H1 (cell line): ENCODE results near the gene TSN. TPM values are rescaled to one million over a fixed set of nuclear protein-coding genes. Genes with fewer than 3 reads are reported as not detected.

Experiments
- CTCF ChIA-PET: fragments of 300-600 bp; sonication (Branson Sonifier 250); formaldehyde crosslinking; loops from one replicate; lab custom pipeline; 2021; ENCODE audit not compliant: partially characterized antibody; lab: Charles Lee
- POLR2A ChIA-PET: fragments of 300-600 bp; sonication (Branson Sonifier 250); formaldehyde crosslinking; loops from one replicate; lab custom pipeline; 2021; ENCODE audit warnings: inconsistent platforms; ENCODE audit not compliant: partially characterized antibody; lab: Charles Lee
- DNase-seq, 2 experiments: peaks; one replicate each; pipeline versions ENCODE4 v3.0.0 to v3.0.0-alpha.2; 2010 to 2022; ENCODE audit warnings: low spot score in 2 of 2, low read depth in 1 of 2, mixed read lengths in 1 of 2
- FAIRE-seq: peaks from 2 replicates; lab custom pipeline; 2011; peaks lifted over from hg19 to GRCh38; lab: Jason Lieb, UNC
- H2AFZ ChIP-seq: 2 replicates; pipeline ENCODE4 v1.8.1; 2012; ENCODE audit warnings: low read length, inconsistent platforms
- H2AK5ac ChIP-seq: 2 replicates; pipeline ENCODE4 v1.6.1; 2013; ENCODE audit warnings: low read depth, low read length
- H2BK120ac ChIP-seq: replicated peaks from 2 replicates; pipeline ENCODE3; 2013; ENCODE audit warnings: low read depth, low read length, inconsistent platforms
- H2BK12ac ChIP-seq: 2 replicates; pipeline ENCODE4 v1.6.1; 2013; ENCODE audit warnings: low read depth, low read length
- H2BK15ac ChIP-seq: 2 replicates; pipeline ENCODE4 v1.6.1; 2013; ENCODE audit warnings: low read length
- H2BK20ac ChIP-seq: 2 replicates; pipeline ENCODE4 v1.6.1; 2013; ENCODE audit warnings: low read length
- H2BK5ac ChIP-seq: 2 replicates; pipeline ENCODE4 v1.6.1; 2013; ENCODE audit warnings: low read depth, low read length
- H3K14ac ChIP-seq: 2 replicates; pipeline ENCODE4 v1.6.1; 2013; ENCODE audit warnings: inconsistent platforms; ENCODE audit not compliant: insufficient read length
- H3K18ac ChIP-seq: 2 replicates; pipeline ENCODE4 v1.6.1; 2013; ENCODE audit warnings: low read length; ENCODE audit errors: extremely low read depth
- H3K23ac ChIP-seq: 2 replicates; pipeline ENCODE4 v1.6.1; 2013; ENCODE audit warnings: inconsistent platforms; ENCODE audit not compliant: insufficient read length
- H3K23me2 ChIP-seq: 2 replicates; pipeline ENCODE4 v1.6.1; 2013; ENCODE audit warnings: low read depth, low read length
- H3K27ac ChIP-seq: 2 replicates; pipeline ENCODE4 v1.6.1; 2011; ENCODE audit warnings: low read depth, low read length, inconsistent platforms
- H3K27me3 ChIP-seq, 4 experiments: replicated peaks in 1 of 4; 1 replicate in 1 of 4; 2 replicates in 3 of 4; pipeline versions ENCODE4 v1.6.1 to v1.8.1; 2011 to 2013; ENCODE audit warnings: low read length in 3 of 4, mild to moderate bottlenecking in 3 of 4, inconsistent platforms in 2 of 4, mixed read lengths in 2 of 4, moderate library complexity in 1 of 4; ENCODE audit not compliant: control insufficient read depth in 3 of 4, insufficient read depth in 3 of 4; ENCODE audit errors: extremely low read depth in 1 of 4
- H3K36me3 ChIP-seq, 4 experiments: 2 replicates each; pipeline versions ENCODE4 v1.6.1 to v1.8.1; 2011 to 2013; ENCODE audit warnings: mild to moderate bottlenecking in 4 of 4, low read length in 3 of 4, moderate library complexity in 2 of 4, control low read depth in 1 of 4, inconsistent platforms in 1 of 4; ENCODE audit not compliant: insufficient read depth in 4 of 4, control insufficient read depth in 2 of 4
- H3K4ac ChIP-seq: replicated peaks from 2 replicates; pipeline ENCODE3; 2013; ENCODE audit warnings: low read length, low read depth, mixed read lengths, inconsistent platforms; ENCODE audit not compliant: insufficient read length
- H3K4me1 ChIP-seq, 4 experiments: replicated peaks in 1 of 4; 1 replicate in 1 of 4; 2 replicates in 3 of 4; pipeline versions ENCODE4 v1.6.1 to v1.8.1; 2011 to 2013; ENCODE audit warnings: low read length in 3 of 4, inconsistent platforms in 2 of 4, mixed read lengths in 1 of 4; ENCODE audit not compliant: insufficient read depth in 4 of 4, control insufficient read depth in 3 of 4
- H3K4me2 ChIP-seq, 2 experiments: 2 replicates each; pipeline versions ENCODE4 v1.6.1 to v1.8.1; 2011 to 2013; ENCODE audit warnings: low read depth in 2 of 2, low read length in 2 of 2, control low read depth in 1 of 2, inconsistent platforms in 1 of 2, mild to moderate bottlenecking in 1 of 2; ENCODE audit not compliant: insufficient read depth in 1 of 2
- H3K4me3 ChIP-seq, 4 experiments: fragments of 200-600, 300-600 bp in 1 of 4; sonication (generic), shearing (Covaris generic), sonication (Bioruptor Twin) in 1 of 4; 2 replicates each; pipeline versions ENCODE4 v1.5.1 to v1.8.1; 2011 to 2016; ENCODE audit warnings: low read length in 4 of 4, low read depth in 3 of 4, control low read depth in 2 of 4, inconsistent platforms in 2 of 4, mild to moderate bottlenecking in 2 of 4, mixed read lengths in 1 of 4, moderate library complexity in 1 of 4; ENCODE audit not compliant: insufficient read depth in 2 of 4; ENCODE audit errors: extremely low read depth in 1 of 4
- H3K56ac ChIP-seq: replicated peaks from 2 replicates; pipeline ENCODE3; 2013; ENCODE audit warnings: low read depth, mild to moderate bottlenecking, mixed read lengths, low read length, inconsistent platforms; ENCODE audit not compliant: insufficient read length
- H3K79me1 ChIP-seq: 2 replicates; pipeline ENCODE4 v1.6.1; 2013; ENCODE audit warnings: low read depth, low read length, control low read depth
- H3K79me2 ChIP-seq, 2 experiments: 2 replicates each; pipeline versions ENCODE4 v1.6.1 to v1.8.1; 2012 to 2013; ENCODE audit warnings: low read length in 2 of 2, mild to moderate bottlenecking in 2 of 2, inconsistent platforms in 1 of 2; ENCODE audit not compliant: insufficient read depth in 2 of 2, control insufficient read depth in 1 of 2
- H3K9ac ChIP-seq, 4 experiments: replicated peaks in 1 of 4; 1 replicate in 1 of 4; 2 replicates in 3 of 4; pipeline versions ENCODE4 v1.6.1 to v1.8.1; 2011 to 2013; ENCODE audit warnings: low read depth in 3 of 4, low read length in 3 of 4, control low read depth in 2 of 4, mild to moderate bottlenecking in 2 of 4, moderate library complexity in 2 of 4, inconsistent platforms in 1 of 4; ENCODE audit errors: extremely low read depth in 1 of 4
- H3K9me3 ChIP-seq, 2 experiments: 2 replicates each; pipeline versions ENCODE4 v1.6.1 to v1.8.1; 2012 to 2013; ENCODE audit warnings: mild to moderate bottlenecking in 2 of 2, moderate library complexity in 2 of 2, control low read depth in 1 of 2, inconsistent platforms in 1 of 2, low read depth in 1 of 2, low read length in 1 of 2, mixed read lengths in 1 of 2; ENCODE audit not compliant: insufficient read depth in 2 of 2
- H4K20me1 ChIP-seq, 2 experiments: replicated peaks in 1 of 2; 2 replicates each; pipeline versions ENCODE3 to v1.8.1; 2011 to 2013; ENCODE audit warnings: inconsistent platforms in 2 of 2, low read length in 2 of 2, mild to moderate bottlenecking in 1 of 2; ENCODE audit not compliant: insufficient read depth in 2 of 2, control insufficient read depth in 1 of 2
- H4K5ac ChIP-seq: 2 replicates; pipeline ENCODE4 v1.6.1; 2013; ENCODE audit warnings: low read length, low read depth, mixed read lengths, inconsistent platforms; ENCODE audit not compliant: insufficient read length
- H4K8ac ChIP-seq: 2 replicates; pipeline ENCODE4 v1.8.0; 2013; ENCODE audit warnings: mild to moderate bottlenecking, moderate library complexity, low read length, inconsistent platforms; ENCODE audit not compliant: insufficient read depth; ENCODE audit errors: extremely low read depth
- H4K91ac ChIP-seq: replicated peaks from 2 replicates; pipeline ENCODE3; 2013; ENCODE audit warnings: low read length, mixed read lengths, inconsistent platforms; ENCODE audit not compliant: insufficient read length
- BACH1 ChIP-seq: IDR thresholded peaks from 2 replicates; pipeline ENCODE4 v1.6.1; 2012; ENCODE audit warnings: low read length, improper control_type of control experiment
- BCL11A ChIP-seq, 2 experiments: IDR thresholded peaks; one replicate each; pipeline ENCODE4 v1.6.1; 2011; ENCODE audit warnings: low read depth in 2 of 2, low read length in 2 of 2, mild to moderate bottlenecking in 2 of 2
- CEBPB ChIP-seq: IDR thresholded peaks from 2 replicates; pipeline ENCODE4 v1.6.1; 2012; ENCODE audit warnings: low read depth, low read length
- CHD1 ChIP-seq: IDR thresholded peaks from 2 replicates; pipeline ENCODE4 v1.6.1; 2012; ENCODE audit warnings: low read depth, low read length, improper control_type of control experiment
- CREB1 ChIP-seq: IDR thresholded peaks from 2 replicates; pipeline ENCODE4 v1.6.1; 2012; ENCODE audit warnings: inconsistent platforms
- FOSL1 ChIP-seq: IDR thresholded peaks from 2 replicates; pipeline ENCODE4 v1.6.1; 2011; ENCODE audit warnings: mild to moderate bottlenecking, low read depth, low read length, moderate library complexity; ENCODE audit not compliant: insufficient read depth
- JUND ChIP-seq: IDR thresholded peaks from 2 replicates; pipeline ENCODE4 v1.6.1; 2011; ENCODE audit warnings: mild to moderate bottlenecking, improper control_type of control experiment, low read length
- PHF8 ChIP-seq: fragments of 200-600 bp; sonication (generic); conservative IDR thresholded peaks from 2 replicates; pipeline ENCODE4 v1.7.1; 2012; ENCODE audit warnings: low read depth, mild to moderate bottlenecking, inconsistent platforms, low read length, moderate library complexity
- SIRT6 ChIP-seq: IDR thresholded peaks from one replicate; pipeline ENCODE4 v1.7.1; 2012; ENCODE audit warnings: low read length, inconsistent platforms
- TCF12 ChIP-seq: IDR thresholded peaks from 2 replicates; pipeline ENCODE4 v1.6.1; 2011; ENCODE audit warnings: low read depth, mild to moderate bottlenecking, low read length
- ZNF274 ChIP-seq: IDR thresholded peaks from 2 replicates; pipeline ENCODE4 v1.7.0; 2012; ENCODE audit warnings: low read length, borderline replicate concordance; ENCODE audit errors: extremely low read depth
- WGBS, 2 experiments: shearing (Covaris generic) in 1 of 2; methylation state at CpG; one replicate each; pipeline versions ENCODE4 v1.1.6 to v1.1.7; 2013 to 2015; ENCODE audit warnings: low lambda C conversion rate in 2 of 2, mixed read lengths in 2 of 2, inconsistent platforms in 1 of 2, low coverage in 1 of 2, missing lambda C conversion rate in 1 of 2; ENCODE audit not compliant: insufficient replicate concordance in 2 of 2, insufficient coverage in 1 of 2, insufficient read length in 1 of 2; ENCODE audit errors: extremely low coverage in 1 of 2, missing lambda C conversion rate in 1 of 2; 5-methylcytosine and 5-hydroxymethylcytosine counted together
- polyA plus RNA-seq, 7 experiments: library from polyadenylated mRNA; depleted of rRNA in 3 of 7; stranded (reverse) in 5 of 7; unstranded in 2 of 7; fragments of >200 nt in 5 of 7; fragments of 200-250 nt in 2 of 7; gene quantifications; 1 replicate in 5 of 7; 2 replicates in 1 of 7; 4 replicates in 1 of 7; pipeline versions ENCODE4 v1.2.1 to v1.2.3, GENCODE V29; 2011 to 2013; ENCODE audit warnings: missing spikeins in 2 of 7, mixed read lengths in 2 of 7
- total RNA-seq: library from RNA; stranded (reverse); fragmentation: NEBNext Ultra II Directional; extraction: Animal tissue kit (Norgen Biotek cat#: 25700); gene quantifications from 2 replicates; pipeline ENCODE4 v1.2.1, GENCODE V29; 2021

Gene TSN
- total and polyA plus RNA-seq, 2 of the 8 experiments (the other 6 are each of a cell fraction or from before 2014, with no cell fraction given) = 44.4 to 96.1 TPM

DNA sequence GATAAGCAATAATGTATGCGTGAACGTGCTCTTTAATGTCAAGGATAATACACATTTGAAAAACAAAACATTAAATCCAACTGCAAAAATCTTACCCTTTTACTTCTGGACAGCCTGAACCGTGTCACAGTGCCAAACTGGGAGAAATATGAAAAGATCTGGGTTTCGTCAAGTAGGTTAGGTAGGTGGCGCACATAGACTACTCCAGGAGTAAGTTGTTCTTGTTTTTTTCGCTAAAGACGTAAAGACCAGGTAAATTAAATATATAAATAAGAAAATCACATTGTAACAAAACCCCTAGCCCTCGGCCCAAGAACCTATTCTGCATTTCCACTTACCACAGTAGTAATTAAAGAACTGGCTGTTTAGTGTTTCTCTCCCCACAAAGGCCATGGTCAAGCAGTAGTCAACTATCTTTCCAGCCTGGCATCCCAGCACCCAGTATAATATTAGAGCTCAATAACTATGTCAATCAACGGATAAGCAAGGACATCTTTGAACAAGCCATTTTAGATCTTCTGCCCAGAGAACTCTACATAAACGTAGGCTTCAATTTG is 19.9 kb upstream of the TSN start:
- H3K18ac ChIP-seq = no peak overlapping the region
- H3K27me3 ChIP-seq = no peaks in the 10 kb centered on the region
- no peak overlapping the region for H4K91ac ChIP-seq
- no peak overlapping the region for H2BK20ac ChIP-seq
- H3K23ac ChIP-seq = no peak overlapping the region
- no peak overlapping the region for H3K27ac ChIP-seq
- no peak overlapping the region for H2BK5ac ChIP-seq
- no peaks in the 10 kb centered on the region for H3K79me1 ChIP-seq
- peaks cover 16 to 41% (median 25%) of the 10 kb centered on the region in 4 experiments for H3K36me3 ChIP-seq
- no peak overlapping the region for H2BK15ac ChIP-seq
- no peak overlapping the region for H2AFZ ChIP-seq
- H3K14ac ChIP-seq = no peak overlapping the region
- CTCF ChIA-PET = interaction anchor here (1.1 to 1.3 kb wide), 2 partner anchors 14 to 36 kb away, joined by 3 to 4 read pairs; no protein-coding TSS in a partner anchor
- no peak overlapping the region for H4K8ac ChIP-seq
- peaks cover 0 to 13% of the 10 kb centered on the region in 2 experiments for H4K20me1 ChIP-seq
- no peak for FAIRE-seq
- no peak overlapping the region for H3K4ac ChIP-seq
- H3K9ac ChIP-seq = peak overlapping the region; percentile 37 to 97 (median 85); a peak in 6 of 7 replicates
- no peak overlapping the region for H2AK5ac ChIP-seq
- no peak overlapping the region for H2BK12ac ChIP-seq
- no peak for DNase-seq
- H2BK120ac ChIP-seq = no peak overlapping the region
- peak overlapping the region; percentile 79 to 97 (median 96) for H3K4me3 ChIP-seq
- peak overlapping the region; percentile 70 to 87 for H3K4me2 ChIP-seq
- no peak for TF ChIP-seq CHD1
- no peak for TF ChIP-seq SIRT6
- TF ChIP-seq CEBPB = no peak
- no peak for TF ChIP-seq CREB1
- no peak for TF ChIP-seq BACH1
- TF ChIP-seq TCF12 = no peak
- TF ChIP-seq PHF8 = no peak
- no peak for TF ChIP-seq JUND
- TF ChIP-seq BCL11A (IDR thresholded peaks at IDR 0.05; ENCODE audit: low read depth in 2 of 2, low read length in 2 of 2) = no peak
- no peak for TF ChIP-seq ZNF274
- no peak for TF ChIP-seq FOSL1
- H3K79me2 ChIP-seq = peaks cover 10 to 27% of the 10 kb centered on the region in 2 experiments
- POLR2A ChIA-PET = interaction anchor here (1.1 to 2.6 kb wide), 9 partner anchors 9 to 205 kb away, joined by 3 to 22 read pairs (median 5); partner anchors contain the start of genes RNU4ATAC and TSN
- H3K56ac ChIP-seq = no peak overlapping the region
- H3K4me1 ChIP-seq = peaks cover 0 to 5% (median 1%) of the 10 kb centered on the region in 4 experiments; a peak in 4 of 7 replicates
- no peaks in the 10 kb centered on the region for H3K9me3 ChIP-seq
- peaks cover 4% of the 10 kb centered on the region for H3K23me2 ChIP-seq
- WGBS, 2 experiments = 64% methylated on average over 10 of the region's 10 CpGs; no CpG with 5 or more reads in 1 of the 2 experiments
- H4K5ac ChIP-seq = no peak overlapping the region
